ENCODE data around the gene CLSTN3.

- no peak for TF ChIP-seq E2F1 (CRISPR knock-in tag; IDR thresholded peaks at IDR 0.05)
- TF ChIP-seq CTCF (IDR thresholded peaks at IDR 0.05): no peak
- no peak for TF ChIP-seq CBFB (CRISPR knock-in tag; IDR thresholded peaks at IDR 0.05; ENCODE audit: low read depth)
- no peak for TF ChIP-seq CREM (CRISPR knock-in tag; IDR thresholded peaks at IDR 0.05)
These were observed 28.5 kb upstream of the CLSTN3 start for GRCh38 chr12:7101694-7102131.
